ENCODE data around the gene ANKRD61. TPM values are rescaled to one million over a fixed set of nuclear protein-coding genes. Genes with fewer than 3 reads are reported as not detected.

Gene ANKRD61
- total RNA-seq, 5 donors from 2014 or later (not counting 1 experiment from before 2014, with no cell fraction given), result not detected

DNA sequence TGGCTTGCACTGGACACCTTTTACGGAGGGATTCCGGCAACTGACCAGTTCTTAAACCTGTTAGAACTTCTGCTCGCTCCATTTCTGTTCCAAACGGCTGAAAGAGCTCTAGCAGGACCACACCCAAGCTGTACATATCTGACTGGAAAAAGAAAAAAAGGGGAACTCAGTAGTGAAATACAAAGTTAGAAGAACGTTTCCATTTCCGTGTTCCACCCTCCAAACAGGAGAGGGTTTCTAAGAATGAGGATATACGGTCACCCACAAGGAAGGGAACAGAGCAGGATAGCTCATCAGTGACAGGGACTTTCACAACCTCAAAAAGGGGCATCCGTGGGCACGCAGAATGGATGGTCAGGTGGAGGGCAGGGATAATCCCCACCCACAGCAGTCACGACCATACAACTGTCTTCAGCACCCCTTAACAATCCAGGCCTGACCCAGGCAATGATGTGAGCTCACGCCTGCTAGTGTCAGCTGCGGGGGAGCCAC lies 4.3 kb upstream of the ANKRD61 start:
- Mint-ChIP-seq H3K36me3 (peaks cover 48% of the 10 kb centered on the region), H3K9me3 (no peaks in the 10 kb centered on the region), H3K4me1 (peaks cover 24 to 26% (median 25%) of the 10 kb centered on the region in 3 donors), H3K27me3 (no peaks in the 10 kb centered on the region), H3K4me3 (peak overlapping the region in 2 of 3 donors; percentile 9 to 76), H3K27ac (peak overlapping the region; percentile 93)
- Histone ChIP-seq H3K4me1 (ENCODE audit: control insufficient read depth in 1 of 2, extremely low read depth in 1 of 2, insufficient read depth in 2 of 2, low read length in 2 of 2) (peaks cover 6 to 30% of the 10 kb centered on the region in 2 experiments), H3K9me3 (no peaks in the 10 kb centered on the region), H3K27ac (ENCODE audit: low read length) (peak overlapping the region; percentile 76), H3K36me3 (ENCODE audit: control insufficient read depth in 2 of 2, extremely low read depth in 1 of 2, insufficient read depth in 1 of 2, low read length in 1 of 2) (peaks cover 12 to 50% of the 10 kb centered on the region in 2 donors), H3K4me3 (ENCODE audit: control insufficient read depth in 1 of 2, extremely low read depth in 1 of 2, low read length in 1 of 2) (peak overlapping the region in 1 of 2 donors; percentile 50), H3K27me3 (replicated peaks in 1 of 2; ENCODE audit: control insufficient read depth in 2 of 2, extremely low read depth in 1 of 2, insufficient read depth in 2 of 2, low read length in 1 of 2) (no peaks in the 10 kb centered on the region)
- 60% methylated on average over 3 of the region's 12 CpGs for WGBS (ENCODE audit: insufficient coverage)
- ATAC-seq (replicated peaks in 1 of 4) (no peak), DNase-seq (peak in 1 of 35 experiments; percentile 1)
- CTCF ChIA-PET, result interaction anchor here (0.6 to 2.4 kb wide), 4 partner anchors 17 to 1530 kb away, joined by 3 to 8 read pairs (median 5); partner anchors contain the start of genes AIMP2 (in 1 of the 2) and PMS2 (in 1 of the 2)
- POLR2A ChIA-PET, result interaction anchor here in 1 of 2 donors (0.5 kb wide), 2 partner anchors 27 to 250 kb away, joined by 3 to 6 read pairs; no protein-coding TSS in a partner anchor

DNA sequence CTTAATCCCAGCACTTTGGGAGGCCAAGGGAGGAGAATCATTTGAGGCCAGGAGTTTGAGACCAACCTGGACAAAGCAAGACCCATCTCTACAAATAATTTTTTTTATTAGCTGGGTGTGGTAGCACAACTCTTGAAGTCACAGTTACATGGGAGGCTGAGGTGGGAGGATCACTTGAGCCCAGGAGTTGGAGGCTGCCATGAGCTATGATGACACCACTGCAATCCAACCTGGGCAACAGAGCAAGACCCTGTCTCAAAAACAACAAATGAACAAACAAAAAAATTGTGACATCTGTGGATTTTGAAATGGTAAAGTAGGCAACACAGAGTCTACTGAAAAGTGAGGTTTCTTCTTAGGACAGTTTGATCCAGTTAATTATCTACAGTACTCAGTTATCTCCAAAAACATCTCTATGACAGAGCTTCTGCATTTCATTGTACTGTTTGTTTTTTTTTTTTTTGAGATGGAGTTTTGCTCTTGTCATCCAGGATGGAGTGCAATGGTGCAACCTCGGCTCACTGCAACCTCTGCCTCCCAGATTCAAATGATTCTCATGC lies 3.3 kb upstream of the ANKRD61 start:
- H3K36me3 ChIP-seq (ENCODE audit: control insufficient read depth in 2 of 2, extremely low read depth in 1 of 2, insufficient read depth in 1 of 2, low read length in 1 of 2), result peaks cover 7 to 45% of the 10 kb centered on the region in 2 donors
- DNase-seq, result no peak
- ATAC-seq (replicated peaks in 1 of 4), result no peak
- no peaks in the 10 kb centered on the region for H3K9me3 ChIP-seq
- no CpG with 5 or more reads among the region's 1 CpG for WGBS (ENCODE audit: insufficient coverage)
- H3K27ac ChIP-seq (ENCODE audit: low read length), result no peak overlapping the region
- no peak overlapping the region for H3K4me3 ChIP-seq (ENCODE audit: control insufficient read depth in 1 of 2, extremely low read depth in 1 of 2, low read length in 1 of 2)
- ChIA-PET POLR2A (no interaction called here), CTCF (interaction anchor here (0.6 to 2.4 kb wide), 4 partner anchors 18 to 411 kb away, joined by 3 to 8 read pairs (median 4); partner anchors contain the start of genes AIMP2 (in 1 of the 2) and PMS2 (in 1 of the 2))
- peaks cover 24 to 33% (median 31%) of the 10 kb centered on the region in 3 donors for H3K4me1 Mint-ChIP-seq
- H3K36me3 Mint-ChIP-seq, result peaks cover 43% of the 10 kb centered on the region
- no peak overlapping the region for H3K4me3 Mint-ChIP-seq
- no peaks in the 10 kb centered on the region for H3K9me3 Mint-ChIP-seq
- H3K4me1 ChIP-seq (ENCODE audit: control insufficient read depth in 1 of 2, extremely low read depth in 1 of 2, insufficient read depth in 2 of 2, low read length in 2 of 2), result peaks cover 6 to 34% of the 10 kb centered on the region in 2 experiments
- no peaks in the 10 kb centered on the region for H3K27me3 Mint-ChIP-seq
- no peaks in the 10 kb centered on the region for H3K27me3 ChIP-seq (replicated peaks in 1 of 2; ENCODE audit: control insufficient read depth in 2 of 2, extremely low read depth in 1 of 2, insufficient read depth in 2 of 2, low read length in 1 of 2)
- peak overlapping the region in 1 of 2 donors; percentile 93 for H3K27ac Mint-ChIP-seq

DNA sequence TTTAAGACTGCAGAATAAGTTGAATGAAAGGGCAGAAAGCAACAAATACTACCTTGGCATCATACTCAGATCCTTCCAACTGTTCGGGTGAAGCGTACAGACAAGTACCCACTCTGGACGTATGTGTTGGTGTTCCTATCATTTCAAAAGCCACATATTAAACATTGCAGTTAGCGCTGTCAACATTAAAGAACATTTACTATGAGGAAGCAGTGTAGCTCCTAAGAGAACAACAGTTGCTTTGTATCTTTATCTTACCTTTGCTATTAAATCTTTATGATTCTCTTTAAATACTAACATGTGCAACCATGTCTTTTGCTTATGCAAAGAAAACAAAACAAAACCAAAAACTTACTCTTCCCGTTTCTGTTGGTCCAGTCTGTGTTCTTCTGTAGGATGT lies 2.6 kb upstream of the ANKRD61 start:
- Histone ChIP-seq H3K4me1 (ENCODE audit: control insufficient read depth in 1 of 2, extremely low read depth in 1 of 2, insufficient read depth in 2 of 2, low read length in 2 of 2) (peaks cover 6 to 36% of the 10 kb centered on the region in 2 experiments), H3K9me3 (no peaks in the 10 kb centered on the region), H3K27me3 (replicated peaks in 1 of 2; ENCODE audit: control insufficient read depth in 2 of 2, extremely low read depth in 1 of 2, insufficient read depth in 2 of 2, low read length in 1 of 2) (no peaks in the 10 kb centered on the region), H3K4me3 (ENCODE audit: control insufficient read depth in 1 of 2, extremely low read depth in 1 of 2, low read length in 1 of 2) (no peak overlapping the region), H3K27ac (ENCODE audit: low read length) (no peak overlapping the region), H3K36me3 (ENCODE audit: control insufficient read depth in 2 of 2, extremely low read depth in 1 of 2, insufficient read depth in 1 of 2, low read length in 1 of 2) (peaks cover 3 to 40% of the 10 kb centered on the region in 2 donors)
- DNase-seq, result no peak
- Mint-ChIP-seq H3K27ac (peak overlapping the region in 1 of 2 donors; percentile 37), H3K4me1 (peaks cover 23 to 35% (median 31%) of the 10 kb centered on the region in 3 donors), H3K36me3 (peaks cover 40% of the 10 kb centered on the region), H3K9me3 (no peaks in the 10 kb centered on the region), H3K4me3 (no peak overlapping the region), H3K27me3 (no peaks in the 10 kb centered on the region)
- POLR2A ChIA-PET, result interaction anchor here in 1 of 2 donors (0.5 kb wide), 1 partner anchor 174 kb away, joined by 3 read pairs; no protein-coding TSS in a partner anchor
- WGBS (ENCODE audit: insufficient coverage), result 100% methylated on average over 1 of the region's 5 CpGs
- no peak for ATAC-seq (replicated peaks in 1 of 4)
- CTCF ChIA-PET, result interaction anchor here (1.7 to 1.8 kb wide), 2 partner anchors 19 to 78 kb away, joined by 3 to 4 read pairs; partner anchors contain the start of genes AIMP2 (in 1 of the 2) and PMS2 (in 1 of the 2)

DNA sequence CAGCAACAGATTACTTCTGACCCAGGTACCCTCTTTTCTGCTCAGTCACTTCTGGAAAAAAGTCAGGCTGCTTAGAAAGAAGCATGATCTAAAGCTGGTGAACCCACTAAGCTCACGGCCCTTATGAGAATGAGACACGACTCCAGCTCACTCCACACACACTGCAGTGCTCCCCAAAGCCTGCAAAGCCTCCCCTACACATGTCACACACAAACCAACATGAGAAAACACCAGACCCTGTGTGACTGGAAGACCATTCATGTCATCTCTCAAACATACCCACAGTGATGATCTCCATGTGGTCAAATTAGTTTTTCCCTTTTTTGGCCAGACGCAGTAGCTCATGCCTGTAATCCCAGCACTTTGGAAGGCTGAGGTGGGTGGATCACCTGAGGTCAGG lies 391 bp downstream of the ANKRD61 start:
- Mint-ChIP-seq H3K9me3 (no peaks in the 10 kb centered on the region), H3K27me3 (no peaks in the 10 kb centered on the region), H3K4me1 (peaks cover 11 to 28% (median 21%) of the 10 kb centered on the region in 3 donors), H3K36me3 (peaks cover 47% of the 10 kb centered on the region), H3K4me3 (no peak overlapping the region), H3K27ac (peak overlapping the region; percentile 24 to 77)
- no peak overlapping the region for H3K27ac ChIP-seq (ENCODE audit: low read length)
- 93% methylated on average over 2 of the region's 3 CpGs for WGBS (ENCODE audit: insufficient coverage)
- peaks cover 5 to 22% of the 10 kb centered on the region in 2 experiments for H3K4me1 ChIP-seq (ENCODE audit: control insufficient read depth in 1 of 2, extremely low read depth in 1 of 2, insufficient read depth in 2 of 2, low read length in 2 of 2)
- H3K9me3 ChIP-seq, result no peaks in the 10 kb centered on the region
- H3K27me3 ChIP-seq (replicated peaks in 1 of 2; ENCODE audit: control insufficient read depth in 2 of 2, extremely low read depth in 1 of 2, insufficient read depth in 2 of 2, low read length in 1 of 2), result no peaks in the 10 kb centered on the region
- DNase-seq, result no peak
- no peak overlapping the region for H3K4me3 ChIP-seq (ENCODE audit: control insufficient read depth in 1 of 2, extremely low read depth in 1 of 2, low read length in 1 of 2)
- ChIA-PET POLR2A (interaction anchor here in 1 of 2 donors (1.1 kb wide), 1 partner anchor 16 kb away, joined by 3 read pairs; no protein-coding TSS in a partner anchor), CTCF (no interaction called here)
- peaks cover 6 to 53% of the 10 kb centered on the region in 2 donors for H3K36me3 ChIP-seq (ENCODE audit: control insufficient read depth in 2 of 2, extremely low read depth in 1 of 2, insufficient read depth in 1 of 2, low read length in 1 of 2)
- ATAC-seq (replicated peaks in 1 of 4), result no peak

DNA sequence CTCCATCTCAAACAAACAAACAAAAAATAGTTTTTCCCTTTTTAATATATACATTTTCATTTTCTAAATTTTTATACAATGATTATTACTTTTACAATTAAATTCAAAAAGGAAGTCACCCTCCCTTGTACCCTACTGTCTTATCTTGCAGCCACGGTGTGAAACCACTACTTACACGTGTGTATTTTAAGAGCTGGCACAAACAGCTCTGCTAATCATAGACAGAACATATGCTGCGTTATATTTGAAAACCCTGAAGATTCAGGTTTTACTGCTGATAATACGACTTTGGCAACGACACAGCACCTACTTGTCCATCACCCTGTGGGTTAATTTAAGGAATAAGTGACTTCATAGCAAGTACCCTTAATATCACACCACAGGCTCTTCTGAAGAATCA lies 991 bp downstream of the ANKRD61 start:
- Mint-ChIP-seq H3K36me3 (peaks cover 44% of the 10 kb centered on the region), H3K9me3 (no peaks in the 10 kb centered on the region), H3K27me3 (no peaks in the 10 kb centered on the region), H3K4me1 (peaks cover 5 to 22% (median 15%) of the 10 kb centered on the region in 3 donors), H3K27ac (peak overlapping the region in 1 of 2 donors; percentile 55), H3K4me3 (no peak overlapping the region)
- WGBS (ENCODE audit: insufficient coverage), result 0% methylated on average over 1 of the region's 5 CpGs
- ATAC-seq (replicated peaks in 1 of 4), result peak in 2 of 4 experiments; percentile 37 to 48
- ChIA-PET CTCF (interaction anchor here in 1 of 2 donors (0.6 kb wide), 1 partner anchor 117 kb away, joined by 5 read pairs; no protein-coding TSS in a partner anchor), POLR2A (no interaction called here)
- Histone ChIP-seq H3K4me1 (ENCODE audit: control insufficient read depth in 1 of 2, extremely low read depth in 1 of 2, insufficient read depth in 2 of 2, low read length in 2 of 2) (peaks cover 0 to 16% of the 10 kb centered on the region in 2 experiments), H3K27me3 (replicated peaks in 1 of 2; ENCODE audit: control insufficient read depth in 2 of 2, extremely low read depth in 1 of 2, insufficient read depth in 2 of 2, low read length in 1 of 2) (no peaks in the 10 kb centered on the region), H3K9me3 (no peaks in the 10 kb centered on the region), H3K4me3 (ENCODE audit: control insufficient read depth in 1 of 2, extremely low read depth in 1 of 2, low read length in 1 of 2) (no peak overlapping the region), H3K36me3 (ENCODE audit: control insufficient read depth in 2 of 2, extremely low read depth in 1 of 2, insufficient read depth in 1 of 2, low read length in 1 of 2) (peaks cover 6 to 55% of the 10 kb centered on the region in 2 donors), H3K27ac (ENCODE audit: low read length) (peak overlapping the region; percentile 43)
- peak in 2 of 35 experiments; percentile 11 to 23 for DNase-seq

DNA sequence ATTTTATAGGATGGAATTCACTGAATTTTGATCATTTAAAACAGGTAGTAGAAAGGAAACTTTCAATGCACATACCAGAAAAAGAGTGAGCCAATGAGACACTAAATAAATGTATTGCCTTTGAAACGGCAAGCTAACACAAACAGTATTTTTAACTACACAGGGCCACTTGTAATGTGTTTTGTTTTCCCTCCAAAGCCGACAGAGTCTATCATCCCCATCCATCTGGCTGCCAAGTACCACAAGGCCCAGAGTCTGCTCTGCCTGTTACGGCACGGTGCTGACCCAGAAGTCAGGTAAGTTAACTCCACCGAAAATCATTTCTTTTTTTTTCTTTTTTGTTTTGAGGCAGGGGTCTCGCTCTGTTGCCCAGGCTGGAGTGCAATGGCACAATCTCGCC lies 1.5 kb downstream of the ANKRD61 start:
- no peaks in the 10 kb centered on the region for H3K27me3 Mint-ChIP-seq
- peak overlapping the region; percentile 19 to 55 for H3K27ac Mint-ChIP-seq
- 96% methylated on average over 4 of the region's 7 CpGs for WGBS (ENCODE audit: insufficient coverage)
- peaks cover 6 to 59% of the 10 kb centered on the region in 2 donors for H3K36me3 ChIP-seq (ENCODE audit: control insufficient read depth in 2 of 2, extremely low read depth in 1 of 2, insufficient read depth in 1 of 2, low read length in 1 of 2)
- peaks cover under 1 to 18% (median 12%) of the 10 kb centered on the region in 3 donors for H3K4me1 Mint-ChIP-seq
- peak overlapping the region; percentile 43 for H3K27ac ChIP-seq (ENCODE audit: low read length)
- H3K27me3 ChIP-seq (replicated peaks in 1 of 2; ENCODE audit: control insufficient read depth in 2 of 2, extremely low read depth in 1 of 2, insufficient read depth in 2 of 2, low read length in 1 of 2), result no peaks in the 10 kb centered on the region
- no peaks in the 10 kb centered on the region for H3K9me3 Mint-ChIP-seq
- H3K4me3 Mint-ChIP-seq, result no peak overlapping the region
- no peak overlapping the region for H3K4me3 ChIP-seq (ENCODE audit: control insufficient read depth in 1 of 2, extremely low read depth in 1 of 2, low read length in 1 of 2)
- ATAC-seq (replicated peaks in 1 of 4) (no peak), DNase-seq (no peak)
- CTCF ChIA-PET, result interaction anchor here in 1 of 2 donors (0.6 kb wide), 1 partner anchor 117 kb away, joined by 5 read pairs; no protein-coding TSS in a partner anchor
- no peaks in the 10 kb centered on the region for H3K9me3 ChIP-seq
- peaks cover 0 to 15% of the 10 kb centered on the region in 2 experiments for H3K4me1 ChIP-seq (ENCODE audit: control insufficient read depth in 1 of 2, extremely low read depth in 1 of 2, insufficient read depth in 2 of 2, low read length in 2 of 2)
- POLR2A ChIA-PET, result no interaction called here
- peaks cover 41% of the 10 kb centered on the region for H3K36me3 Mint-ChIP-seq
